COLO829 (cell line): ENCODE data around the gene IGSF23.
"Not testable (repeated sequence)": the region's sequence is repeated elsewhere in the genome, so short reads cannot be mapped to it uniquely, and the experiment has no call there.

Experiments
- DNase-seq: peaks from one replicate; pipeline ENCODE4 v3.0.0; 2012; ENCODE audit warnings: low spot score

Gene IGSF23

GRCh38 chr19:44666852-44667556 lies 53.6 kb downstream of the IGSF23 start:
- no peak for DNase-seq

- no peak for DNase-seq
Observed at GRCh38 chr19:44668985-44669764, 55.8 kb downstream of the IGSF23 start.

- not testable (repeated sequence) for DNase-seq
Observed at GRCh38 chr19:44670027-44670426, 56.7 kb downstream of the IGSF23 start.

- DNase-seq, result no peak
Observed at GRCh38 chr19:44671400-44671799, 58.0 kb downstream of the IGSF23 start, which contains the start of gene CEACAM19. CEACAM19 (plus strand) TSS chr19:44671482; CDS start chr19:44671932, 450 bp downstream.

DNA sequence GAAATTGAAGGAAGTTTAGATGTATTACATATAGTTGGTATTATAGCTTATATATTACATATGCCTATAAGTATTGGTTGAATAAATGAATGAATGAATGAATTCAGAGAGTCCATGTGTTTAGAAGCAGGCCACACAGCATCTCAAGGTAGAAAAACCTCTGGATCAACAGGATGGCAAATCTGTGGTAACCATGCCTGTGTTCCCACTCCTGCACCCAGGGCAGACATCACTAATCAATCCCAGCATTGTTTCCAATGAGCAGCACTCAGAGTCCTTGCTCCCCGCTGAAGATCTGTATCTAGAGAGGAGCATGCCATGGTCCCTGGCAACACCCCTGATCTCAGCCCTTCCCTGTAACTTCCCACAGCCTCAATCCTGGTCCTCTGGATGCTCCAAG lies 58.9 kb downstream of the IGSF23 start:
- DNase-seq, result no peak

- no peak for DNase-seq
Observed at GRCh38 chr19:44673510-44673909, 60.1 kb downstream of the IGSF23 start.

DNA sequence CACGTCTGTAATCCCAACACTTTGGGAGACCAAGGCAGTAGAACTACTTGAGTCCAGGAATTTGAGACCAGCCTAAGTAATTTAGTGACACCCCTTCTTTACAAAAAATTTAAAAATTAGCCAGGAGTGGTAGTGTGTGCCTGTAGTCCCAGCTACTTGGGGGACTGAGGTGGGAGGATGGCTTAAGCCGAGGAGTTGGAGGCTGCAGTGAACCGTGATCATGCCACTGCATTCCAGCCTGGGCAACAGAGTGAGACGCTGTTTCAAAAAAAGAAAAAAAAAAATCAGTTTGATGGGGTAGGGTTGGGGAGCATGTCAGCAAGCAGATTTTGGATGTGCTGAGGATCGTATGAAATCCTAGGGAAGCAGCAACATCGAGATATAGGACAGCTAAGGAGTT lies 62.2 kb downstream of the IGSF23 start:
- no peak for DNase-seq

GRCh38 chr19:44677019-44677811 lies 63.9 kb downstream of the IGSF23 start:
- peak; percentile 61 for DNase-seq

DNA sequence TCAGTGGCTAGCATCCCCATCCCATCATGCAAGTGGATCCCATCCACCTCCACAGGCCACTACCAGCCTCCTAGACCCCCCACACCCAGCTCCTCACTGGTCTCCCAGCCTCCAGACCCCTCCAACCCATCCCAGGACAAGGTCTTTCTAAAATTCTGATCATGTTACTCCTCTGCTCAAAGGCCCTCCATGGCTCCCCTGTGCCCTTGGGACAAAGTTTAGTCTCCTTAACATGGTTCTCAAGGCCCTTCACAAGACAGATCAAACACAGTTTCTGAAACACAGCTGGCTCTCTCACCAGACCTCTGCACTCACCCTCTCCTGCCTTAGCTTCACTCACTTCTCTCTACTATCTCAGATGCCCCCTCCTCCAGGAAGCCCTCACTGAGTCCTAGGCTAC lies 67.2 kb downstream of the IGSF23 start:
- DNase-seq, result no peak

DNA sequence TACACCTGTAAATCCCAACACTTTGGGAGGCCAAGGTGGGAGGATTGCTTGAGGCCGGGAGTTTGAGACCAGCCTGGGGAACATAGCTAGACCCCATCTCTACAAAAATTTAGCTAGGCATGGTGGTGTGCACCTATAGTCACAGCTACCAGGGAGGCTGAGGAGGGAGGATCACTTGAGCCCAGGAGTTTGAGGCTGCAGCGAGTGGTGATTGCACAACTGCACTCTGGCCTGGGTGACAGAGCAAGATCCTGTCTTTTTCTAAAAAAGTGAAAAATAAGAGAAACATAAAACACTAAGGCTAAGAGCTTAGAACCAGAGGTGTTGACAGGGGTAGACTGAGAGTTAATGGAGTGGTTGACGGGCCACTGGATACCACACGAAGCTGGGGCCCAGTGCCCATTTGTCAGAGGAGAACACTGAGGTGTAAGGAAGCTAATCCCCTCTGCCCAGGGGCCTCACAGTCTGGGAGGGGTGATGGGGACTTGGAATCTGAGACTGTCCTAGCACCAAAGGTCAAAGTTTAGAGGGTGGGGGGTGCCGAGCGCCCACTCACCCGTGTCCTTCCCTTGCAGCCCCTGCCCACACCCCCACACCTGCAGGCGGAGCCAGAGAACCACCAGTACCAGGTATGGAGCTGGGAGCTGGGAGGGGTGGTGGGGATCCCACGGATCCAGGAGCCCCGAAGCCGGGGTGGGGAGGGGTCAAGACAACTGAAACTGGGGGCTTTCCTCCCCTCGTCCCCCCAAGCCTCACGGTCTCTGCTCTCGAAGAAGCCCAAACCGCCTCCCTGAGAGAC lies 68.8 kb downstream of the IGSF23 start:
- no peak for DNase-seq

DNA sequence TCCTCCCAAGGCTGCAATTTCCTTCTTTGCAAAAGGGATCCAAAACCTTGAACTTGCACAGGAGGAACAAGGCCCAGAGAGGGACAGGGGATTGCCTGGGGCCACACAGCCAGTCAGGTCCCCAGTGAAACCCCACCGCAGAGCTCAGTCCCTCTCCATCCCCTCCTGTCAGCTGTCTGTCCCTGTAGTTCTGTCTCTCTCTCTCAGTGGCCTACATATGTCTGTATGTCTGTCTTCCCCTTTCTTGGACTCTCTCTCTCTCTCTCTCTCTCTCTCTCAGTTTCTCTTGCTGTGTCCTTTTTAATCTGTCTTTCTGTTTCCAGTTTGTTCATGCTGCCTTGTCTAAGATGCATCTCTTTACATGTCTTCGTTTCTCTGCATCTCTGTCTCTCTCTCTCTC lies 69.4 kb downstream of the IGSF23 start:
- DNase-seq, result no peak

- DNase-seq, result no peak
Observed at GRCh38 chr19:44683434-44684210, 70.3 kb downstream of the IGSF23 start.

- DNase-seq, result not testable (repeated sequence)
Observed at GRCh38 chr19:44684396-44684795, 71.0 kb downstream of the IGSF23 start.

- peak; percentile 93 for DNase-seq
Observed at GRCh38 chr19:44684892-44685863, 71.8 kb downstream of the IGSF23 start.

DNA sequence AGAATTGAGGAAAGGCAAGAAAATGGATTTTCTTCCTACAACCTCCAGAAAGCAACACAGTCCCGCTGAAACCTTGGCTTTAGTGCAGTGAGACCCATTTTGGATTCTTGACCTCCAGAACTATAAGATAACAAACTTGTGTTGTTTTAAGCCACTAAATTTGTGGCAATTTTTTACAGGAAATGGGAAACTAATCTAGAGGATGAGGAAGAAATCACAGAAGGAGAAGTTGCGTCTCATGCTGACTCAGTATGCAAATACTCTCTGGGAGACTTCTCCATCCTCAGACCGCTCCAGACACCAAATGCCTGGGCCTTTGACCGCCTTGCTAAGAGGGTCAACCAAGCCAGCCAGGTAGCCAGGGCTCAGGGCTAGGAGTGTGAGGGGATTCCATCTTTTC lies 72.5 kb downstream of the IGSF23 start:
- no peak for DNase-seq
